PC-3 (cell line): ENCODE data around the gene SFMBT2.

ENCODE experiments used
- CTCF ChIP-seq: fragments of 300-600 bp; sonication (generic); conservative IDR thresholded peaks from 2 replicates; pipeline ENCODE4 v1.5.1; 2017; ENCODE audit warnings: antibody characterized with exemption, low read depth, mild to moderate bottlenecking, low read length
- EZH2 ChIP-seq: fragments of 300-600 bp; sonication (generic); IDR thresholded peaks from one replicate; pipeline ENCODE4 v1.6.1; 2017; ENCODE audit warnings: antibody characterized with exemption, mild to moderate bottlenecking, low read length; ENCODE audit not compliant: unreplicated experiment

DNA sequence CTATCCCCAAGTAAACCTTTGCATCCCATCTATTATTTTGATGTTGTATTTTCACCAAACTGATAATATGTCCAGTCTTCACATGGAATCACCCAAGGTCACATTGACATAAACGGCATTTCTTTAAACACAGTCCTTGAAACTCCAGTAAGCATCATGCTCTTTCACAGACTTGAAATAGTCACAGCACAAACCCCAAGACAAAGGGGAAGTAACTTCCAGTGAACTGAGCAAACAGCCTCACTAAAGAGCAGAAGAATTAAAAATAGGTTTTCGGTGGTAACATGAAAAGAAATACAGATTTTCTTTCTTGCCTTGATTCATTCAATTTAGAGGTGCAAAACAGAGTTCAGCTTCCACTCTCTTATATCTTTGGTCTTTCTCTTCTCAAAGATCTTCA is 253.7 kb downstream of the SFMBT2 start:
- TF ChIP-seq CTCF (no peak), EZH2 (no peak)
